Regular cardiac myocyte (primary cell): ENCODE results near the gene LKAAEAR1. TPM values are rescaled to one million over a fixed set of nuclear protein-coding genes. Genes with fewer than 3 reads are reported as not detected.

ENCODE experiments used
- total RNA-seq: library from RNA; depleted of rRNA; stranded (reverse); fragments of >200 nt; gene quantifications from 2 replicates; pipeline ENCODE4 v1.2.3, GENCODE V29; 2014

LKAAEAR1 gene
- total RNA-seq: 0.19 TPM in 1 of 2 replicates, not detected in the other

DNA sequence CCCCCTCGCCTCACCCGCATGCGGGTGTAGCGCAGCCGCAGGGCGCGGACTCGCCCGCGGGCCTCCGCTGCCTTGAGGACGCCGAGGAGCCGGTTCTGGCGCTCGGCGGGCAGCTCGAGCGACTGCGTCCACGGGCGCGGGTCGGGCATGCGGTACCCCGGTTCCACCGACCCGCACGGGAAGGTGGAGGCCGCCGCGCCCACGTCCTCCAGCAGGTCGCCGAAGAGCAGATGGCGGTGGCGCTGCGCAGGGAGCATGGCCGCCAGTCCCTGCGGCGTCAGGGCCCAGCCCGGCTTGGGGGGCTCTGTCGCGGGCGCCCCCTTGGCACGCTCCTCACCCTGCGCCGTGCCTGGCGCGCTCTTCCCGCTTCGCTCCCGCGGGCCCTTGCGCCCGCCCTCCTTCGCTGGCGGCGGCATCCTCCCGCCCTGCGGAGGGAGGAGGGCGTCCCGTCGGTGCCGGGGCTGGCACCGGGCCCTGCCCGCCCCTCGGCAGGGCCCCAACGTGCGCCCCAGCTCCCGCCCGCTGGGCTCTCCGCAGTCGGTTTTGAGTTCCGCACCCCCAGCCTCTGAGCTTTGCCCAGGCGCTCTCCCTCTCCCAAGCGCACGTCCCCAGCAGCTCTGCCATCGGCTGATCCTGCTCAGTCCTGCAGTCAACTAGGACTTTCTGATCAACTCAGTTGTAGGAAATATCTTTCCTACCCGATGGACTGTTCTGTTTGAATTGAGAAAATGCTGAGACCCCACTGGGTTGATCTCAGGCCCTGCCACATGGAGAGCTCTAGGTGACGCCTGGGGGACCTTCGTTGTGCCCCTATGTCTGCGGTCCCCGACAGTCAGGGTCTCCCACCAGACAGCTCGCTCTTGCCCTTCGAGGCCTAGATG lies at the start of gene LKAAEAR1:
TSS of gene LKAAEAR1 (minus strand) at position 595 of the 881 bp plus-strand sequence. CDS start at position 416, 179 bp downstream.

DNA sequence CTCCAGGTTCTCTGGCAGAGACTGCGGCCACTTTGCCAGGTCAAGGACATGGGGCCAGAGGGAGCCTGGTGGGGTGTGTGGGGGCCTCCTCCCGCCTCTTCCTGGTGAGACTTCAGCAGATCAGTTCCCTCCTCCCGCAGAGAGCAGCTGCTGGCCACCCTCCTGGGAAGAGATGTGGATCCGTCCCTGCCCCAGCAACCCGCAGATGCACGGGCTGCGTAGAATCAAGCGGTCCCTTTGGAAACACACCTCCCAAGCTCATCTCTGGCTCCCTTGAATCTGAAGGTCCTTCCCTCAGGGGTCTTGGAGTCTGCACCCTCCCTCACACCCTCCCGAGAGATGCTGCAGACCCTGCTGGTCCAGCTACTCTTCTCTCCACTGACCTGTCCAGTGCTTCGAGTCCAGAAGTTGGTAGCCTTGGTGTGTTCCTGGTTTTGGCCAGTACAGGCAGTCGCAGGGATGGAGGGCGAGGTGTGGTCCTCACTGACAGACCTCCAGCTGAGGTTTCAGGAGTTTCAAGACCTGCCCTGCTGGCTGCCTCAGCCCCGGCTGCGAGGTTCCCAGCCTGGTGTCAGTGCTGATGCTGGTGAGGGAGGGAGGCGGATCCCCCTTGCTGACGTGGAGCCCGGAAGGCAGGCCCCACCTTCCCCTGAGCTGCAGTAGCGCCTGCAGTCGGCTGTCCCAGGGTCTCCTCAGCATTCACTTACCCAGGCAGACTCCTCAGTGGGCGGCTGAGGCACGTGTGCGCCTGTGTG lies 23.0 kb upstream of the LKAAEAR1 start, which contains the start of gene NPBWR2:
TSS of gene NPBWR2 (minus strand) at position 585 of the 755 bp plus-strand sequence. CDS start 734 bp downstream, outside the sequence.

DNA sequence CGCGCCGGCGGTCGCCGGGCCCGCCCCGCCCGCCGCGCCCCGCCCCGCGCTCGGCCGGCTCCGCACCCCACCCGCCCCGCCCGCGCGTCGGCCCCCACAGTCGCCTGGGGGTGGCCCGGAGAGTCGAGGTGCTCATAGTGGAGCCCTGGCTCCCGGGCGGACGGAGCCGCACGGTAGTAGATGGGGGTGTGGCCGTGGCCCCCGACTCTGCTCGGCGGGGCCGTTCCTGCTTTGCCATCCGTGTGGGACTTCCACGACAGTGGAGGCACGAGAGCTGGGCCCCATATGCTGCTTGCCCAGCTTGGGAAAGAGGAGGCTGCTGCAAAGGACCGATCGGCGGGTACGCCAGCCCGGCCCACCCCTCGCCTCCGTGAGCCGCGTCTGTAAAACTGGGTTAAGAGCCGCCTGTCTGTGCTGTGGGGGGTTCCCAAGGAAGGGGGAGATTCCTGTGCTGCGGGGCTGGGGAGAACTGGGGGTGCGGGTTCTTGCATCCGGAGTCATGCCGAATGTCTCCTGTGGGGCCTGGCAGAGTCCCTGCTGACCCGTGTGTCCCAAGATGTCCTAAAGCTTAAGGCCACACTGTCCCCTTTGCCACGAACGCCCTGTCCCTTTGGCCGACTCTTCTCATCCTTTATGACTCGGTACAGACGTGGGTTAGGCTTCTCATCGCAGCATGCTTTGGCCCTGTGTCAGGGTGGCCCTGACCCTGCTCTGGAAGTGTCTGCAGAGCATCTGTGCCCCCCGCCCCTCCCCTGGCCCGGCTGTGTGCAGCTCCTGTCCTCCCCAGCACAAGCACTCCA lies 4.0 kb downstream of the LKAAEAR1 start, which contains the start of gene OPRL1:
TSS of gene OPRL1 (plus strand) at position 70 of the 800 bp plus-strand sequence. CDS start 12,639 bp downstream, outside the sequence.

DNA sequence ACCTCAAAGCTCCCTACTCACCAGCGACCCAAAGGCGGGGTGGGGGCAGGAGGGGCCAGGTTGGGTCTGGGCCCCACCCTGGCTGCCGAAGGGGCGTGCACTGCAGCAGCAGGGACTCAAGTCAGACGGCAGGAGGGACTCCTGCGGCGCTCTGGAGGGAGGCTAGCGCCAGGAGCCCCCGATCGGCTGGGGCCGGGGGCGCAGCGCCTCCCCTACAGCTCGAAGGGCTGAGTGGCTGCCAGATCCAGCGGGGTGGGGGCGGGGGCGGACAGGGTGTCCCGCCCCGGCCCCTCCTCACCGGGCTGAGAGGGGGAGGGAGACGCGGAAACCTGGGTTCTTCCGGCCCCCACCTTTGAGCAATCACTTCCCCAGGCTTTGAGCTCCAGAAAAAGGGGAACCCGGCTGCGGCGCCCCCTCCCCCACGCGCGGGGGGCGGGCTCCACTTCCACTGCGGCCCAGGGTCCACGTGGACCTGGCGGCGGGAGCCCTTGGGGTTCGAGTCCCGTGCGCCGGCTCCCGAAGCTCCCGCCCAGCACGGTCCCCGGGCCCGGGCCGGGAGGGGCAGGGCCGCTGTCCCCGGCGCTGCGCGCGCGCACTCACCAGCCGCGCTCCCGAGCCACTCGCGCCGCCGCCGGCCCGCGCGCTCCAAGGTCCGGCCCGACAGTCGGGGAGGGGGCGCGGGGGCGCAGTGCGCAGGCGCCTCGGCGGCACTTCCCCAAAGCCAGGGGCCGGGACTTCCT lies 4.8 kb downstream of the LKAAEAR1 start, which contains the start of gene RGS19:
TSS of gene RGS19 (minus strand) at position 246 of the 740 bp plus-strand sequence. CDS start 2,632 bp downstream, outside the sequence.

DNA sequence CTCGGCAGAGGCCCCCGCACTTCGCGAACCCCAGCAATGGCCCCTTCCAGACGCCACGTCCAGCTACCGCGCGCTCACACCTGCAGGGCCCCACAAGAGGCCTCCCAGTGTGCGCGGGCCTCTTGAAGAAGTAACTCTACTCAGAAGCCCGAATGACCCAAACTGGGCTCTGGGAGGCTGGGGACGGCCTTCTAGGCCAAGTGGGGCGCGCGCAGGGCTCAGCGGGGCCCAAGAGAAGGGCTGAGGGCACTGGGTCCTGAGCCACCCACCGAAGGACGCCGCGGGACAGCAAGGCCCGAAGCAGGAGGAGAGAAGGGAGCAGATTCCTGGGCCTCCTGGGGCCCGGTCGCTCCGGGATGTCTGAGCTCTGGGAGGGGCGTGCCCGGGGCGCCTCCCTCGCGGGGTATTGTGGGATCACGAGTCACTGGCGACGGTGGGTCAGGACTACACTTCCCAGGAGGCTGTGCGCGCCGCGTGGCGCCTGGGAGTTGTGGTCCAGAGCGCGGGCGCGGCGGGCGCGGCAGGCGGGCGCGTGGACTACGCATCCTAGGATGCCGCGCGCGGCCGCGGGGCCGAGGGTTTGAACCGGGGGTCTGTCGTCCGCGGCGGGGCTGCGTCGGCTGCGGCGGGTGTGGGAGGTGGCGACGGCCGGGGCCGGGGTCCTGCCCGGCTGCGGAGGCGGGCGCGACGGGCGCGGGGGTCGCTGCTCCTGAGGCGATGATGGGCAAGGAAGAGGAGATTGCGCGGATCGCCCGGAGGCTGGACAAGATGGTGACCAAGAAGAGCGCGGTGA lies 21.4 kb downstream of the LKAAEAR1 start, which contains the start of gene TCEA2:
TSS of gene TCEA2 (plus strand) at position 603 of the 793 bp plus-strand sequence. CDS start at position 718, 115 bp downstream.

GRCh38 chr20:64049060-64049877 lies 34.9 kb downstream of the LKAAEAR1 start, which contains the start of gene SOX18:
Gene SOX18, minus strand, starts transcription at chr20:64049639. Its CDS starts 123 bp downstream, at chr20:64049516.

GRCh38 chr20:64035933-64036345 lies 48.3 kb downstream of the LKAAEAR1 start, which contains the start of gene C20orf204:
Gene C20orf204, plus strand, starts transcription at chr20:64036182. Its CDS starts 142 bp downstream, at chr20:64036324.

Other genes with a start within 250 kb of the LKAAEAR1 start
- gene ABHD16B, start 222.9 kb downstream of the LKAAEAR1 start, total RNA-seq: not detected in 2 replicates
- 137 and 175 TPM in 2 replicates for gene TPD52L2, start 219.1 kb downstream of the LKAAEAR1 start, total RNA-seq
- gene DNAJC5, start 189.3 kb downstream of the LKAAEAR1 start, total RNA-seq: 73.9 and 78.2 TPM in 2 replicates
- gene UCKL1, start 128.0 kb downstream of the LKAAEAR1 start, total RNA-seq: 13.5 and 25.9 TPM in 2 replicates
- gene ZNF512B, start 114.5 kb downstream of the LKAAEAR1 start, total RNA-seq: 5.1 and 8.4 TPM in 2 replicates
- 0.38 and 0.56 TPM in 2 replicates for gene SAMD10, start 104.8 kb downstream of the LKAAEAR1 start, total RNA-seq
- gene PRPF6, start 103.3 kb downstream of the LKAAEAR1 start, total RNA-seq: 49.6 and 65.6 TPM in 2 replicates
- gene C20orf204, start 48.2 kb downstream of the LKAAEAR1 start, total RNA-seq: 0.77 and 0.85 TPM in 2 replicates
- gene SOX18, start 34.8 kb downstream of the LKAAEAR1 start, total RNA-seq: under 0.01 and 0.19 TPM in 2 replicates
- 10.0 and 33.0 TPM in 2 replicates for gene TCEA2, start 21.2 kb downstream of the LKAAEAR1 start, total RNA-seq
- gene RGS19, start 4.9 kb downstream of the LKAAEAR1 start, total RNA-seq: 6.3 and 7.0 TPM in 2 replicates
- gene OPRL1, start 4.3 kb downstream of the LKAAEAR1 start, total RNA-seq: 0.19 and 2.0 TPM in 2 replicates
- gene NPBWR2, start 23.2 kb upstream of the LKAAEAR1 start, total RNA-seq: not detected in 2 replicates
- not detected in 2 replicates for gene MYT1, start 80.1 kb upstream of the LKAAEAR1 start, total RNA-seq
- 25.3 and 44.0 TPM in 2 replicates for gene PCMTD2, start 171.3 kb upstream of the LKAAEAR1 start, total RNA-seq